IMR-90 (cell line): Measurements from ENCODE around the gene SIPA1L3. TPM values are rescaled to one million over a fixed set of nuclear protein-coding genes. Genes with fewer than 3 reads are reported as not detected.

Experiments
- ATAC-seq: fragments of 200-7000 bp; cut with Tn5 transposase; 2 replicates; pipeline ENCODE4 v1.9.1; 2020; ENCODE audit warnings: low read depth, mild to moderate bottlenecking, moderate library complexity
- BruUV-seq: library from RNA; stranded (reverse); fragments of 400-500 nt; replicated peaks from 2 replicates; lab custom pipeline; 2021; lab: Mats Ljungman, UMichigan
- CTCF ChIA-PET: fragments of 300-600 bp; formaldehyde crosslinking; extraction: SDS; loops from one replicate; lab custom pipeline; 2021; ENCODE audit warnings: antibody characterized with exemption; lab: Yijun Ruan, JAX
- POLR2A ChIA-PET: fragments of 300-600 bp; sonication (Branson Sonifier 250); formaldehyde crosslinking; loops from one replicate; lab custom pipeline; 2022; ENCODE audit warnings: antibody characterized with exemption; ENCODE audit not compliant: unreplicated experiment; lab: Charles Lee
- DNase-seq: peaks from one replicate; pipeline ENCODE4 v3.0.0; 2013
- H2AFZ ChIP-seq: replicated peaks from 2 replicates; pipeline ENCODE3; 2013; ENCODE audit warnings: low read length, mild to moderate bottlenecking; ENCODE audit not compliant: poor library complexity
- H2AK5ac ChIP-seq: 2 replicates; pipeline ENCODE4 v1.6.1; 2013; ENCODE audit warnings: low read depth, low read length, inconsistent platforms
- H2AK9ac ChIP-seq: replicated peaks from 2 replicates; pipeline ENCODE3; 2013; ENCODE audit warnings: mild to moderate bottlenecking, low read depth, low read length, moderate library complexity; ENCODE audit not compliant: poor library complexity
- H2BK120ac ChIP-seq: 2 replicates; pipeline ENCODE4 v1.6.1; 2013; ENCODE audit warnings: low read depth, low read length, inconsistent platforms
- H2BK15ac ChIP-seq: 3 replicates; pipeline ENCODE4 v1.6.1; 2013; ENCODE audit warnings: low read depth, low read length, inconsistent platforms
- H2BK20ac ChIP-seq: 2 replicates; pipeline ENCODE4 v1.6.1; 2013; ENCODE audit warnings: low read depth, mild to moderate bottlenecking, inconsistent platforms, low read length, moderate library complexity
- H2BK5ac ChIP-seq: 2 replicates; pipeline ENCODE4 v1.6.1; 2013; ENCODE audit warnings: mild to moderate bottlenecking, low read depth, low read length, inconsistent platforms; ENCODE audit not compliant: poor library complexity, severe bottlenecking
- H3K14ac ChIP-seq: replicated peaks from 2 replicates; pipeline ENCODE4 v1.6.1; 2013; ENCODE audit warnings: low read depth, low read length, inconsistent platforms
- H3K18ac ChIP-seq: 2 replicates; pipeline ENCODE4 v1.6.1; 2013; ENCODE audit warnings: low read depth, low read length, control low read depth
- H3K23ac ChIP-seq: 2 replicates; pipeline ENCODE4 v1.6.1; 2013; ENCODE audit warnings: low read depth, low read length, inconsistent platforms
- H3K27ac ChIP-seq: 2 replicates; pipeline ENCODE4 v1.5.1; 2013; ENCODE audit warnings: mild to moderate bottlenecking, control low read depth, low read length; ENCODE audit not compliant: insufficient read depth
- H3K27me3 ChIP-seq: 2 replicates; pipeline ENCODE4 v1.6.1; 2013; ENCODE audit warnings: low read length; ENCODE audit not compliant: control insufficient read depth, insufficient read depth
- H3K36me3 ChIP-seq: 2 replicates; pipeline ENCODE4 v1.6.1; 2013; ENCODE audit warnings: low read length, mixed read lengths; ENCODE audit not compliant: control insufficient read depth, insufficient read depth
- H3K4ac ChIP-seq: 2 replicates; pipeline ENCODE4 v1.6.1; 2013; ENCODE audit warnings: low read depth, low read length, inconsistent platforms
- H3K4me1 ChIP-seq: 2 replicates; pipeline ENCODE4 v1.6.1; 2013; ENCODE audit warnings: low read length, mixed read lengths; ENCODE audit not compliant: control insufficient read depth, insufficient read depth
- H3K4me2 ChIP-seq: 2 replicates; pipeline ENCODE4 v1.6.1; 2013; ENCODE audit warnings: low read depth, mild to moderate bottlenecking, control low read depth, low read length, moderate library complexity
- H3K4me3 ChIP-seq: 2 replicates; pipeline ENCODE4 v1.5.1; 2013; ENCODE audit warnings: low read depth, mild to moderate bottlenecking, control low read depth, low read length, moderate library complexity; ENCODE audit not compliant: insufficient read depth
- H3K56ac ChIP-seq: 2 replicates; pipeline ENCODE4 v1.6.1; 2013; ENCODE audit warnings: low read length, inconsistent platforms; ENCODE audit not compliant: insufficient read depth; ENCODE audit errors: extremely low read depth
- H3K79me1 ChIP-seq, 2 experiments: 2 replicates each; pipeline ENCODE4 v1.6.1; 2013; ENCODE audit warnings: low read length in 2 of 2, inconsistent platforms in 1 of 2, low read depth in 1 of 2
- H3K9ac ChIP-seq: 2 replicates; pipeline ENCODE4 v1.6.1; 2013; ENCODE audit warnings: low read depth, low read length, control low read depth
- H3K9me1 ChIP-seq: 2 replicates; pipeline ENCODE4 v1.6.1; 2013; ENCODE audit warnings: low read length, inconsistent platforms; ENCODE audit not compliant: insufficient read depth
- H3K9me3 ChIP-seq: 2 replicates; pipeline ENCODE4 v1.6.1; 2013; ENCODE audit warnings: low read length; ENCODE audit not compliant: control insufficient read depth, insufficient read depth
- H4K20me1 ChIP-seq: 2 replicates; pipeline ENCODE4 v1.6.1; 2013; ENCODE audit warnings: low read length, inconsistent platforms; ENCODE audit not compliant: insufficient read depth
- H4K5ac ChIP-seq: 2 replicates; pipeline ENCODE4 v1.6.1; 2013; ENCODE audit warnings: mild to moderate bottlenecking, low read depth, low read length, control low read depth
- H4K8ac ChIP-seq, 2 experiments: 2 replicates each; pipeline ENCODE4 v1.6.1; 2013; ENCODE audit warnings: low read depth in 2 of 2, low read length in 2 of 2, control low read depth in 1 of 2, inconsistent platforms in 1 of 2
- H4K91ac ChIP-seq: 2 replicates; pipeline ENCODE4 v1.6.1; 2013; ENCODE audit warnings: low read depth, low read length, inconsistent platforms; ENCODE audit not compliant: insufficient read depth
- CEBPB ChIP-seq: IDR thresholded peaks from 2 replicates; pipeline ENCODE4 v1.6.1; 2012; ENCODE audit warnings: low read depth, low read length, improper control_type of control experiment
- CHD1 ChIP-seq: IDR thresholded peaks from 2 replicates; pipeline ENCODE4 v1.6.1; 2012; ENCODE audit warnings: low read depth, low read length, improper control_type of control experiment
- CTCF ChIP-seq: conservative IDR thresholded peaks from 2 replicates; pipeline ENCODE4 v1.5.1; 2012; ENCODE audit warnings: mild to moderate bottlenecking, low read depth, low read length, improper control_type of control experiment
- MAFK ChIP-seq: IDR thresholded peaks from 2 replicates; pipeline ENCODE4 v1.6.1; 2012; ENCODE audit warnings: low read depth, low read length, improper control_type of control experiment
- NFE2L2 ChIP-seq: fragments of 150-350 bp; IDR thresholded peaks from 2 replicates; pipeline ENCODE4 v1.6.1; 2016; ENCODE audit warnings: low read depth, mild to moderate bottlenecking, low read length
- POLR2A ChIP-seq: IDR thresholded peaks from 2 replicates; pipeline ENCODE4 v1.6.1; 2012; ENCODE audit warnings: mild to moderate bottlenecking, low read depth, low read length
- RAD21 ChIP-seq: IDR thresholded peaks from 2 replicates; pipeline ENCODE4 v1.6.1; 2012; ENCODE audit warnings: low read length, improper control_type of control experiment
- RCOR1 ChIP-seq: IDR thresholded peaks from 2 replicates; pipeline ENCODE4 v1.6.1; 2012; ENCODE audit warnings: mild to moderate bottlenecking, low read length, improper control_type of control experiment; ENCODE audit not compliant: insufficient replicate concordance
- RFX5 ChIP-seq: IDR thresholded peaks from 2 replicates; pipeline ENCODE4 v1.8.0; 2012; ENCODE audit warnings: low read depth, mild to moderate bottlenecking, low read length, moderate library complexity
- USF2 ChIP-seq: fragments of 150-350 bp; IDR thresholded peaks from 2 replicates; pipeline ENCODE4 v1.6.1; 2017; ENCODE audit warnings: mild to moderate bottlenecking, antibody characterized with exemption, low read length, low read depth
- WGBS, 2 experiments: methylation state at CpG; one replicate each; pipeline versions ENCODE4 v1.1.5 to v1.1.7; 2013; ENCODE audit warnings: missing lambda C conversion rate in 2 of 2; ENCODE audit not compliant: insufficient read length in 1 of 2; ENCODE audit errors: extremely low coverage in 2 of 2; 5-methylcytosine and 5-hydroxymethylcytosine counted together
- dilution Hi-C: fragments of 300-500 bp; cut with HindIII; formaldehyde crosslinking; loops from one replicate; pipeline ENCODE4 v1.14.3; 2018; ENCODE audit warnings: low sequenced_read_pairs; ENCODE audit not compliant: unreplicated experiment
- in situ Hi-C: fragments of 300-500 bp; cut with MboI; formaldehyde crosslinking; loops from 3 replicates; pipeline ENCODE4 v1.14.3; 2019; ENCODE audit warnings: low sequenced_read_pairs, inconsistent platforms, mixed read lengths
- intact Hi-C: fragments of 100-400 bp; cut with micrococcal nuclease; formaldehyde crosslinking; loops from 2 replicates; pipeline ENCODE4 v1.10.0; 2022
- polyA plus RNA-seq, 3 experiments: library from polyadenylated mRNA; depleted of rRNA; stranded (reverse); fragments of >200 nt; gene quantifications; 2 replicates each; pipeline ENCODE4 v1.2.3, GENCODE V29; 2012; ENCODE audit warnings: low replicate concordance in 1 of 3
- total RNA-seq: library from RNA; depleted of rRNA; stranded (reverse); fragments of >200 nt; gene quantifications from 2 replicates; pipeline ENCODE4 v1.2.3, GENCODE V29; 2012

Gene SIPA1L3
- total and polyA plus RNA-seq, 2 of the 4 experiments (the other 2 are of a cell fraction): 4.1 to 9.4 TPM

- no peaks in the 10 kb centered on the region for H3K9me1 ChIP-seq
- 95% methylated on average over 5 of the region's 9 CpGs; no CpG with 5 or more reads in 1 of the 2 experiments for WGBS, 2 experiments
- dilution Hi-C loops: no loop called here
- no peaks in the 10 kb centered on the region for H4K20me1 ChIP-seq
- no peak overlapping the region for H3K27ac ChIP-seq
- H3K14ac ChIP-seq: no peak overlapping the region
- no peak overlapping the region for H4K8ac ChIP-seq
- no peak overlapping the region for H2AK9ac ChIP-seq
- peaks cover 4 to 26% of the 10 kb centered on the region in 2 experiments for H3K79me1 ChIP-seq
- POLR2A ChIA-PET: no interaction called here
- CTCF ChIA-PET: no interaction called here
- H2AK5ac ChIP-seq: no peak overlapping the region
- no peak overlapping the region for H3K18ac ChIP-seq
- ATAC-seq (no peak), DNase-seq (no peak)
- H3K9ac ChIP-seq: no peak overlapping the region
- no peaks in the 10 kb centered on the region for H3K27me3 ChIP-seq
- no peak overlapping the region for H2BK15ac ChIP-seq
- H2BK120ac ChIP-seq: no peak overlapping the region
- H3K36me3 ChIP-seq: peaks cover 17% of the 10 kb centered on the region
- no peak for TF ChIP-seq RAD21
- no peak for TF ChIP-seq RCOR1
- no peak for TF ChIP-seq USF2
- TF ChIP-seq CHD1: no peak
- TF ChIP-seq CEBPB: no peak
- TF ChIP-seq RFX5: no peak
- no peak for TF ChIP-seq MAFK
- TF ChIP-seq CTCF: no peak
- TF ChIP-seq POLR2A: no peak
- TF ChIP-seq NFE2L2: no peak
- no peak overlapping the region for H2BK5ac ChIP-seq
- intact Hi-C loops: no loop called here
- no peak overlapping the region for H3K4ac ChIP-seq
- BruUV-seq: no TSS peak
- H3K56ac ChIP-seq: no peak overlapping the region
- H3K9me3 ChIP-seq: no peaks in the 10 kb centered on the region
- H2BK20ac ChIP-seq: no peak overlapping the region
- no peak overlapping the region for H3K23ac ChIP-seq
- no peak overlapping the region for H2AFZ ChIP-seq
- no peaks in the 10 kb centered on the region for H3K4me1 ChIP-seq
- H4K5ac ChIP-seq: no peak overlapping the region
- no peak overlapping the region for H3K4me2 ChIP-seq
- no peak overlapping the region for H4K91ac ChIP-seq
- in situ Hi-C loops: no loop called here
- H3K4me3 ChIP-seq: no peak overlapping the region
These were observed 218.2 kb downstream of the SIPA1L3 start for GRCh38 chr19:38125238-38125637.
